OCI-LY7 (cell line): ENCODE results near the gene PCCA. TPM values are rescaled to one million over a fixed set of nuclear protein-coding genes. Genes with fewer than 3 reads are reported as not detected.

ENCODE experiments used
- BruUV-seq: library from RNA; stranded (reverse); fragments of 400-500 nt; replicated peaks from 2 replicates; lab custom pipeline; 2021; lab: Mats Ljungman, UMichigan
- CTCF ChIA-PET: fragments of 300-600 bp; sonication (Branson Sonifier 250); formaldehyde crosslinking; loops from one replicate; lab custom pipeline; 2022; ENCODE audit warnings: antibody characterized with exemption; ENCODE audit not compliant: unreplicated experiment; lab: Charles Lee
- POLR2A ChIA-PET: fragments of 300-600 bp; sonication (Branson Sonifier 250); formaldehyde crosslinking; loops from one replicate; lab custom pipeline; 2022; ENCODE audit warnings: antibody characterized with exemption; lab: Charles Lee
- DNase-seq: peaks from one replicate; pipeline ENCODE4 v3.0.0-alpha.2; 2015; ENCODE audit warnings: low spot score
- H2AFZ ChIP-seq: fragments of 200-600 bp; sonication (generic), shearing (Covaris generic); 2 replicates; pipeline ENCODE4 v1.6.1; 2014; ENCODE audit warnings: mild to moderate bottlenecking, antibody characterized with exemption, low read length, moderate library complexity
- H3K27ac ChIP-seq: fragments of 200-600 bp; sonication (generic); 2 replicates; pipeline ENCODE4 v1.5.1; 2014; ENCODE audit warnings: mixed run types, low read depth, mild to moderate bottlenecking, moderate library complexity, low read length, inconsistent platforms; ENCODE audit not compliant: poor library complexity, severe bottlenecking
- H3K36me3 ChIP-seq: fragments of 200-600 bp; sonication (generic); 2 replicates; pipeline ENCODE4 v1.6.1; 2014; ENCODE audit warnings: mild to moderate bottlenecking, antibody characterized with exemption, low read length, moderate library complexity, mixed read lengths; ENCODE audit not compliant: insufficient read depth
- H3K4me1 ChIP-seq: fragments of 200-600 bp; sonication (generic); 2 replicates; pipeline ENCODE4 v1.5.1; 2014; ENCODE audit warnings: mild to moderate bottlenecking, low read length; ENCODE audit not compliant: insufficient read depth, poor library complexity, severe bottlenecking
- H3K4me2 ChIP-seq: fragments of 200-600 bp; sonication (generic); 2 replicates; pipeline ENCODE4 v1.6.1; 2014; ENCODE audit warnings: mild to moderate bottlenecking, low read length
- H3K4me3 ChIP-seq: fragments of 200-600 bp; sonication (generic); 2 replicates; pipeline ENCODE4 v1.5.1; 2014; ENCODE audit warnings: mild to moderate bottlenecking, low read depth, low read length; ENCODE audit not compliant: poor library complexity, severe bottlenecking
- H3K79me2 ChIP-seq: fragments of 200-600 bp; sonication (generic); 2 replicates; pipeline ENCODE4 v1.6.1; 2016; ENCODE audit warnings: low read depth, mild to moderate bottlenecking, low read length, moderate library complexity, mixed read lengths; ENCODE audit not compliant: insufficient read depth
- H3K9me2 ChIP-seq: fragments of 200-600 bp; sonication (generic); 2 replicates; pipeline ENCODE4 v1.6.1; 2016; ENCODE audit warnings: mild to moderate bottlenecking, low read length, mixed read lengths; ENCODE audit not compliant: insufficient read depth
- H3K9me3 ChIP-seq: fragments of 200-600 bp; sonication (generic); 2 replicates; pipeline ENCODE4 v1.6.1; 2014; ENCODE audit warnings: mild to moderate bottlenecking, mixed run types, low read length, mixed read lengths
- H4K20me1 ChIP-seq: fragments of 200-600 bp; sonication (generic); 2 replicates; pipeline ENCODE4 v1.6.1; 2014; ENCODE audit warnings: mild to moderate bottlenecking, antibody characterized with exemption, low read length, moderate library complexity, mixed read lengths; ENCODE audit not compliant: insufficient read depth
- CTCF ChIP-seq: fragments of 200-600 bp; sonication (generic); conservative IDR thresholded peaks from 2 replicates; pipeline ENCODE4 v1.5.1; 2014; ENCODE audit warnings: mild to moderate bottlenecking, antibody characterized with exemption, low read length, moderate library complexity, mixed read lengths
- EZH2phosphoT487 ChIP-seq: fragments of 200-600 bp; sonication (generic); IDR thresholded peaks from 2 replicates; pipeline ENCODE4 v1.6.1; 2018; ENCODE audit warnings: low read depth, borderline replicate concordance, mild to moderate bottlenecking, mixed run types, antibody characterized with exemption, low read length, moderate library complexity, mixed read lengths
- intact Hi-C: fragments of 100-400 bp; cut with micrococcal nuclease; formaldehyde crosslinking; loops from one replicate; pipeline ENCODE4 v1.10.0; 2022; ENCODE audit not compliant: unreplicated experiment
- total RNA-seq, 2 experiments: library from RNA; depleted of rRNA in 1 of 2; stranded (reverse); fragments of >200 nt in 1 of 2; shearing (Covaris generic) in 1 of 2; gene quantifications; 2 replicates each; pipeline ENCODE4 v1.2.3, GENCODE V29; 2014 to 2022

The PCCA gene
- total RNA-seq, 2 experiments from 2014 or later: 2.7 to 7.2 TPM

DNA sequence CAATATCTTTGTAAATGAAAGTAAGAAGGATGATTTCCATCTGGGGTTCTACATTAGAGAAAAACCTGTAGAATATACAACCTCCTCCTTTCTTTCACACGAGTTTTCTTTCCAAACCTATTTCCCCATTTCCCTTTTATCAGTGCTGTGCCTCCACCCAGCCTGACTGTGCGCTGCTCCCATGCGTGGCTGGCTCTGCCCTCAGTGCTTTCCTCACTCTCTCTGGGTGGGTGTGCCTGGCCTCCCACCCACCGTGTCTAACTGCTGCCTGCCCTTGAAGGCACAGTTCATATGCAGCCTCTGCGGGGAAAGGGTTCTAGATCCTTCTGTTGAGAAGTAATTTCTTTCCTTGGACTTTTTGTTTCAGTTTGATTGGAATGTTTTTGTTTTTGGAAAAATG, 70.7 kb downstream of the PCCA start:
- no TSS peak for BruUV-seq
- TF ChIP-seq EZH2phosphoT487 (no peak), CTCF (no peak)

DNA sequence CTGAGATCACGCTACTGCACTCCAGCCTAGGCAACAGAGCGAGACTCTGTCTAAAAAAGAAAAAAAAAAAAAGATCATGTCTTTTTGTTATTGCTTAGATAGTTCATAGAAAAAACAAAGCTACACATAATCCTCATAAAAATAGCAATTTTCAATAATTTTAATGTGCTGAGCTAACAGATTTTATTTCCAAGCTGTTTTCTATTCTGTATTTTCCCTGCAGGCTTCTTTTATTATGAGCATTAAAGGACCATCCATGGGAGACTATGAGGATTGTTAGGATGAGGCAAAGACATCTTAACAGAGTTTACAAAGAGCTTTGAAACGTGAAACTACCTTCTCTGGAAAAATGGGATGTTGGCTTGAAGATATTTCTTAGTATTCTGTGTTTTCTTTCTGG, 71.6 kb downstream of the PCCA start:
- Histone ChIP-seq H3K36me3 (no peaks in the 10 kb centered on the region), H3K4me2 (no peak overlapping the region), H3K9me3 (no peaks in the 10 kb centered on the region), H3K9me2 (no peaks in the 10 kb centered on the region), H4K20me1 (no peaks in the 10 kb centered on the region), H3K4me3 (no peak overlapping the region), H3K79me2 (no peaks in the 10 kb centered on the region), H3K4me1 (no peaks in the 10 kb centered on the region), H2AFZ (no peak overlapping the region), H3K27ac (no peak overlapping the region)
- ChIA-PET CTCF (no interaction called here), POLR2A (interaction anchor here (0.6 to 0.7 kb wide), 2 partner anchors 47 to 168 kb away, joined by 3 read pairs; no protein-coding TSS in a partner anchor)
- no peak for TF ChIP-seq CTCF
- TF ChIP-seq EZH2phosphoT487: no peak
- no TSS peak for BruUV-seq
- no peak for DNase-seq
- intact Hi-C loops: no loop called here

More for the DNA sequence above, 70.7 kb downstream of the PCCA start:
- H2AFZ ChIP-seq: no peak overlapping the region
- H3K4me1 ChIP-seq: no peaks in the 10 kb centered on the region
- no peak for DNase-seq
- H3K4me2 ChIP-seq: no peak overlapping the region
- intact Hi-C loops: no loop called here
- no peaks in the 10 kb centered on the region for H3K79me2 ChIP-seq
- H3K9me2 ChIP-seq: no peaks in the 10 kb centered on the region
- ChIA-PET POLR2A (no interaction called here), CTCF (no interaction called here)
- H4K20me1 ChIP-seq: no peaks in the 10 kb centered on the region
- H3K27ac ChIP-seq: no peak overlapping the region
- no peaks in the 10 kb centered on the region for H3K36me3 ChIP-seq
- H3K4me3 ChIP-seq: no peak overlapping the region
- H3K9me3 ChIP-seq: no peaks in the 10 kb centered on the region

DNA sequence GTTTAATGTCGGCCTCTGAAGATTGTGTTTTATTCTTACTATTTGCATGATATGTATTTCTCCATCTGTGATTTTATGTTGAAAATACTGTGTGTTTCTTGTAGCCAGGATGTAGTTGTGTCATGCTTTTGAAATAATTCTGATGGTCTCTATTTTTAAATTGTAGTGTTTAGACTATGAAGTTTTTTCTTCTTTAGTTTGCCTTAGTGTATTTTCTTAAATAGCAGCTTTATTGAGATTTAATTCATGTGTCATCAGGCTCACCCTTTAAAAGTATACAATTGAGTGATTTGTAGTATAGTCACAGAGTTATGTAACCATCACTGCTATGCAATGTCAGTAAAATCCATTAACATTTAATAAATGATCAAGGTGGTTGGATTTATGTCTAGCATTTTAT, 74.5 kb downstream of the PCCA start:
- no peaks in the 10 kb centered on the region for H3K4me1 ChIP-seq
- ChIA-PET POLR2A (no interaction called here), CTCF (no interaction called here)
- H3K36me3 ChIP-seq: no peaks in the 10 kb centered on the region
- no peak for DNase-seq
- no peak overlapping the region for H3K27ac ChIP-seq
- BruUV-seq: no TSS peak
- H4K20me1 ChIP-seq: no peaks in the 10 kb centered on the region
- no peak overlapping the region for H3K4me2 ChIP-seq
- no peak for TF ChIP-seq CTCF
- TF ChIP-seq EZH2phosphoT487: no peak
- H3K9me2 ChIP-seq: no peaks in the 10 kb centered on the region
- H3K4me3 ChIP-seq: no peak overlapping the region
- no peaks in the 10 kb centered on the region for H3K9me3 ChIP-seq
- H3K79me2 ChIP-seq: no peaks in the 10 kb centered on the region
- H2AFZ ChIP-seq: no peak overlapping the region
- intact Hi-C loops: no loop called here
